Mesendoderm (in vitro differentiated cells): Measurements from ENCODE around the gene ALPP.
A peak's percentile ranks its signal among the peaks of the same experiment; 100 is the strongest.
"Not testable (repeated sequence)": the region's sequence is repeated elsewhere in the genome, so short reads cannot be mapped to it uniquely, and the experiment has no call there.

Experiments used
- DNase-seq: peaks from one replicate; pipeline ENCODE4 v3.0.0; 2013
- H2AK5ac ChIP-seq: 2 replicates; pipeline ENCODE4 v1.6.1; 2013; ENCODE audit warnings: low read length, inconsistent platforms
- H2BK120ac ChIP-seq: 2 replicates; pipeline ENCODE4 v1.6.1; 2013; ENCODE audit warnings: low read depth, mild to moderate bottlenecking, low read length, moderate library complexity, mixed read lengths
- H2BK15ac ChIP-seq: replicated peaks from 2 replicates; pipeline ENCODE4 v1.6.1; 2013; ENCODE audit warnings: low read depth, mild to moderate bottlenecking, moderate library complexity
- H2BK5ac ChIP-seq: 2 replicates; pipeline ENCODE4 v1.6.1; 2013; ENCODE audit warnings: low read length, inconsistent platforms
- H3K18ac ChIP-seq: 2 replicates; pipeline ENCODE4 v1.6.1; 2013; ENCODE audit warnings: mild to moderate bottlenecking, low read length, mixed read lengths
- H3K23ac ChIP-seq: one replicate; pipeline ENCODE4 v1.6.1; 2013; ENCODE audit warnings: low read length
- H3K27ac ChIP-seq: 2 replicates; pipeline ENCODE4 v1.5.1; 2013; ENCODE audit warnings: low read depth, mild to moderate bottlenecking, inconsistent platforms, low read length, moderate library complexity
- H3K27me3 ChIP-seq: 2 replicates; pipeline ENCODE4 v1.6.1; 2013; ENCODE audit warnings: low read length, control low read depth, mild to moderate bottlenecking, inconsistent platforms; ENCODE audit not compliant: insufficient read depth, poor library complexity
- H3K36me3 ChIP-seq: 2 replicates; pipeline ENCODE4 v1.6.1; 2013; ENCODE audit warnings: low read length, inconsistent platforms; ENCODE audit not compliant: control insufficient read depth, insufficient read depth
- H3K4ac ChIP-seq: one replicate; pipeline ENCODE4 v1.6.1; 2013; ENCODE audit warnings: low read depth, mild to moderate bottlenecking, low read length, moderate library complexity
- H3K4me1 ChIP-seq: 2 replicates; pipeline ENCODE4 v1.6.1; 2013; ENCODE audit warnings: low read depth, low read length, inconsistent platforms; ENCODE audit not compliant: control insufficient read depth
- H3K4me2 ChIP-seq: 2 replicates; pipeline ENCODE4 v1.6.1; 2013; ENCODE audit warnings: low read length
- H3K4me3 ChIP-seq: 2 replicates; pipeline ENCODE4 v1.5.1; 2013; ENCODE audit warnings: mild to moderate bottlenecking, low read length
- H3K56ac ChIP-seq: one replicate; pipeline ENCODE4 v1.6.1; 2013; ENCODE audit warnings: low read length
- H3K79me1 ChIP-seq: 2 replicates; pipeline ENCODE4 v1.6.1; 2013; ENCODE audit warnings: low read length, inconsistent platforms
- H3K79me2 ChIP-seq: 2 replicates; pipeline ENCODE4 v1.6.1; 2013; ENCODE audit warnings: mild to moderate bottlenecking, low read length; ENCODE audit not compliant: control insufficient read depth, insufficient read depth
- H3K9ac ChIP-seq: 2 replicates; pipeline ENCODE4 v1.6.1; 2013; ENCODE audit warnings: low read length, inconsistent platforms
- H4K5ac ChIP-seq: one replicate; pipeline ENCODE4 v1.6.1; 2013; ENCODE audit warnings: low read length
- H4K8ac ChIP-seq: one replicate; pipeline ENCODE4 v1.6.1; 2013; ENCODE audit warnings: low read depth, mild to moderate bottlenecking, control low read depth, low read length, moderate library complexity
- WGBS: extraction: QIAGEN DNeasy Blood & Tissue Kit; methylation state at CpG from one replicate; pipeline ENCODE4 v1.1.7; 2013; ENCODE audit warnings: low lambda C conversion rate, missing lambda C conversion rate; ENCODE audit not compliant: insufficient coverage; ENCODE audit errors: extremely low coverage; 5-methylcytosine and 5-hydroxymethylcytosine counted together

The ALPP gene

DNA sequence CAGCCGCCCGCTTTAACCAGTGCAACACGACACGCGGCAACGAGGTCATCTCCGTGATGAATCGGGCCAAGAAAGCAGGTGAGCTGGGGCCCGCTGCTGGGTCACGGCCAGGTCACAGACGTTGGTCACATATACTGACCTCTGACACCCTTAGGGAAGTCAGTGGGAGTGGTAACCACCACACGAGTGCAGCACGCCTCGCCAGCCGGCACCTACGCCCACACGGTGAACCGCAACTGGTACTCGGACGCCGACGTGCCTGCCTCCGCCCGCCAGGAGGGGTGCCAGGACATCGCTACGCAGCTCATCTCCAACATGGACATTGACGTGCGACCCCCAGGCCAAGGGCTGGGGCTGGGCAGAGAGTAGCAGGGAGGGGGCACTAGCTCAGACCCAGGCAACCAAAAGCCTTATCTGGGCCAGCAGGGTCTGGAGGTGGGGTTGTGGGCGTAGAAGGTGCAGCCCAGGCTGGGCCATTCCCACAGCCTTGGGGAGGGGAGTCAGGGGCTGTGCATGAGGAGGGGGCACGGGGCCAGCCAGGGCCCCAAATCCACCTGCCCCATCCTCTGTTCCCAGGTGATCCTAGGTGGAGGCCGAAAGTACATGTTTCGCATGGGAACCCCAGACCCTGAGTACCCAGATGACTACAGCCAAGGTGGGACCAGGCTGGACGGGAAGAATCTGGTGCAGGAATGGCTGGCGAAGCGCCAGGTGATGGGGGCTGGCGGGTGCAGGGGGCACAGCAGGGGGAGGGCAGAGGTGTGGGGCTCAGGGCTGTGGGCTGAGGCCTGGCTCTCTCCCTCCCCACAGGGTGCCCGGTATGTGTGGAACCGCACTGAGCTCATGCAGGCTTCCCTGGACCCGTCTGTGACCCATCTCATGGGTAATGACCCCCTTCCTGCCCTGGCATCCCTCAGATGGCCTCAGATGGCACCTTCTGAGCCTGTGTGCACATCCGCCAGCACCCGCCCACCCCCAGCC is 1.3 kb downstream of the ALPP start:
- H3K4me1 ChIP-seq, H3K79me2 ChIP-seq, H3K27me3 ChIP-seq, H3K56ac ChIP-seq, H2AK5ac ChIP-seq, H2BK15ac ChIP-seq, H3K23ac ChIP-seq, H4K5ac ChIP-seq, H3K79me1 ChIP-seq, H3K9ac ChIP-seq, H2BK5ac ChIP-seq, H3K27ac ChIP-seq, H3K4me3 ChIP-seq, H3K18ac ChIP-seq, H3K4me2 ChIP-seq, DNase-seq, H3K4ac ChIP-seq, H2BK120ac ChIP-seq, H3K36me3 ChIP-seq, H4K8ac ChIP-seq: not testable (repeated sequence)
- WGBS = no CpG with 5 or more reads among the region's 41 CpGs

DNA sequence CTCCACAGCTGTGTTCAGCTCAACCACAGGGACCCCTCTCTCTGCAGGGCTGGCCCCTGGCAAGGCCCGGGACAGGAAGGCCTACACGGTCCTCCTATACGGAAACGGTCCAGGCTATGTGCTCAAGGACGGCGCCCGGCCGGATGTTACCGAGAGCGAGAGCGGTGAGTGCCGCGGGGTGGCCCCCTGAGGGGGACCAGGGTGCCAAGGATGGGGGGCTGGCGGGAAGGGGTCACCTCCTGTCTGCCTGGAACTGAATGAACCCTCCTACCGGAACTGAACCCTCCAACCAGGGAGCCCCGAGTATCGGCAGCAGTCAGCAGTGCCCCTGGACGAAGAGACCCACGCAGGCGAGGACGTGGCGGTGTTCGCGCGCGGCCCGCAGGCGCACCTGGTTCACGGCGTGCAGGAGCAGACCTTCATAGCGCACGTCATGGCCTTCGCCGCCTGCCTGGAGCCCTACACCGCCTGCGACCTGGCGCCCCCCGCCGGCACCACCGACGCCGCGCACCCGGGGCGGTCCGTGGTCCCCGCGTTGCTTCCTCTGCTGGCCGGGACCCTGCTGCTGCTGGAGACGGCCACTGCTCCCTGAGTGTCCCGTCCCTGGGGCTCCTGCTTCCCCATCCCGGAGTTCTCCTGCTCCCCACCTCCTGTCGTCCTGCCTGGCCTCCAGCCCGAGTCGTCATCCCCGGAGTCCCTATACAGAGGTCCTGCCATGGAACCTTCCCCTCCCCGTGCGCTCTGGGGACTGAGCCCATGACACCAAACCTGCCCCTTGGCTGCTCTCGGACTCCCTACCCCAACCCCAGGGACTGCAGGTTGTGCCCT is 2.9 kb downstream of the ALPP start:
- not testable (repeated sequence) for H2BK5ac ChIP-seq, H3K79me2 ChIP-seq, H3K23ac ChIP-seq, DNase-seq, H3K4me1 ChIP-seq, H3K79me1 ChIP-seq, H3K9ac ChIP-seq, H4K8ac ChIP-seq, H2BK120ac ChIP-seq, H3K4me3 ChIP-seq, H2BK15ac ChIP-seq, H3K18ac ChIP-seq, H4K5ac ChIP-seq, H3K4me2 ChIP-seq, H3K27ac ChIP-seq, H3K4ac ChIP-seq, H2AK5ac ChIP-seq, H3K56ac ChIP-seq, H3K36me3 ChIP-seq
- peaks cover 15% of the 10 kb centered on the region for H3K27me3 ChIP-seq
- WGBS = no CpG with 5 or more reads among the region's 59 CpGs

DNA sequence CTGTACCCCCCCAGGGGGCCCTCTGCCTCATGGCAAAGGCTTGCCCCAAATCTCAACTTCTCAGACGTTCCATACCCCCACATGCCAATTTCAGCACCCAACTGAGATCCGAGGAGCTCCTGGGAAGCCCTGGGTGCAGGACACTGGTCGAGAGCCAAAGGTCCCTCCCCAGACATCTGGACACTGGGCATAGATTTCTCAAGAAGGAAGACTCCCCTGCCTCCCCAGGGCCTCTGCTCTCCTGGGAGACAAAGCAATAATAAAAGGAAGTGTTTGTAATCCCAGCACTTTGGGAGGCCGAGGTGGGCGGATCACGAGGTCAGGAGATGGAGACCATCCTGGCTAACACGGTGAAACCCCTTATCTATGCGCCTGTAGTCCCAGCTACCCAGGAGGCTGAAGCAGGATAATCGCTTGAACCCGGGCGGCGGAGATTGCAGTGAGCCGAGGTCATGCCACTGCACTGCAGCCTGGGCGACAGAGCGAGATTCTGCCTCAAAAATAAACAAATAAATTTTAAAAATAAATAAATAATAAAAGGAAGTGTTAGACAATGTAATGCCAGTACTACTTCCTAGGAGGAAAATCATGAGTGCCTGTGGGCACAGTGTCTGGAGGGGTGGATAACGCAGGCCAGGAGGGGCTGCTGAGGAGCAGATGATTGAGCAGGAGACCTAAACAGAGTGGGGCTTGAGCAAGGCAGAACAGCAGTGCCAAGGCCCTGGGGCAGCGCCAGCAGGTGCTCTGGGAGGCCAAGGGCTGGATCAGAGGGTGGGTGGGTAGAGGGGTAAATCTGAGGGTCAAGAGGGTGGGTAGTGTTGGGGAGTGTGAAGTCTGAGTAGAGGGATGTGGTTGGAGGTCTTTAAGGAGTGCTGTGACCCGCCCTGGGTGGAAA is 4.0 kb downstream of the ALPP start:
- Histone ChIP-seq H3K56ac (no peak overlapping the region), H4K5ac (no peak overlapping the region), H4K8ac (no peak overlapping the region), H3K79me2 (no peaks in the 10 kb centered on the region), H3K9ac (no peak overlapping the region), H3K36me3 (no peaks in the 10 kb centered on the region), H2BK120ac (no peak overlapping the region), H3K4ac (no peak overlapping the region), H3K23ac (no peak overlapping the region), H3K79me1 (no peaks in the 10 kb centered on the region), H3K27me3 (peaks cover 27% of the 10 kb centered on the region), H3K18ac (no peak overlapping the region), H3K4me2 (no peak overlapping the region), H3K27ac (no peak overlapping the region), H2BK5ac (no peak overlapping the region), H2AK5ac (no peak overlapping the region), H3K4me3 (no peak overlapping the region), H2BK15ac (no peak overlapping the region), H3K4me1 (no peaks in the 10 kb centered on the region)
- WGBS = no CpG with 5 or more reads among the region's 18 CpGs
- DNase-seq = peak; percentile 29

DNA sequence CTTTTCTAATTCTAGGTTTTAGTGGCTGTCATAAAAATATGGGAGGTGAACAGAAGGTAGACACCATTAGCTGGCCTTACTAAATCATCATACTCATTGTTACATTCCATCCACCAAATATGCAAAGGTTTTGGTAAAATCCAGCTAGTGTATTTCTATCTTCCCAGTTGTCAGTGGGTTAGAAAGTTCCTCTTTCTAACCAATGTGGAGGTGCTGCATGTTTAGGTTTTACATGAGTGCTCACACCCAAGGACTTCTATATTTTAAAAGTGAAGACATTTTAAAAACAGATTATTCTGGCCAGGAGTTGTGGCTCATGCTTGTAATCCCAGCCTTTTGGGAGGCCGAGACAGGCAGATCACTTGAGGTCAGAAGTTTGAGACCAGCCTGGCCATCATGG is 5.9 kb downstream of the ALPP start:
- Histone ChIP-seq H2AK5ac (no peak overlapping the region), H3K23ac (no peak overlapping the region), H3K4me3 (no peak overlapping the region), H3K79me1 (no peaks in the 10 kb centered on the region), H3K36me3 (no peaks in the 10 kb centered on the region), H3K4me1 (no peaks in the 10 kb centered on the region), H3K9ac (no peak overlapping the region), H3K56ac (no peak overlapping the region), H2BK120ac (no peak overlapping the region), H2BK15ac (no peak overlapping the region), H4K5ac (no peak overlapping the region), H3K27ac (no peak overlapping the region), H3K79me2 (no peaks in the 10 kb centered on the region), H4K8ac (no peak overlapping the region), H2BK5ac (no peak overlapping the region), H3K4ac (no peak overlapping the region), H3K4me2 (no peak overlapping the region), H3K18ac (no peak overlapping the region), H3K27me3 (peaks cover 38% of the 10 kb centered on the region)
- no CpG with 5 or more reads among the region's 1 CpG for WGBS
- DNase-seq = no peak

GRCh38 chr2:232385058-232385457 is 6.5 kb downstream of the ALPP start:
- H3K4ac ChIP-seq, H3K4me2 ChIP-seq, H3K79me2 ChIP-seq, H3K36me3 ChIP-seq, H4K5ac ChIP-seq, DNase-seq, H2AK5ac ChIP-seq, H3K56ac ChIP-seq, H3K23ac ChIP-seq, H2BK15ac ChIP-seq, H3K9ac ChIP-seq, H2BK5ac ChIP-seq, H3K79me1 ChIP-seq, H2BK120ac ChIP-seq, H4K8ac ChIP-seq, H3K4me3 ChIP-seq, H3K4me1 ChIP-seq, H3K18ac ChIP-seq, H3K27ac ChIP-seq: not testable (repeated sequence)
- peaks cover 42% of the 10 kb centered on the region for H3K27me3 ChIP-seq
